ENCODE measurements around the gene NGLY1. TPM values are rescaled to one million over a fixed set of nuclear protein-coding genes. Genes with fewer than 3 reads are reported as not detected.

NGLY1 gene
- total and polyA plus RNA-seq, 2 of the 8 experiments (the other 6 are each of a cell fraction or from before 2014, with no cell fraction given) = 3.1 to 24.8 TPM

GRCh38 chr3:25804676-25805075, 21.4 kb upstream of the NGLY1 start:
- no peak overlapping the region for H4K8ac ChIP-seq (ENCODE audit: extremely low read depth, insufficient read depth, low read length)
- H2BK5ac ChIP-seq (ENCODE audit: low read depth, low read length) = no peak overlapping the region
- H2BK120ac ChIP-seq (replicated peaks; ENCODE audit: low read depth, low read length) = no peak overlapping the region
- no peak overlapping the region for H3K14ac ChIP-seq (ENCODE audit: insufficient read length)
- no peaks in the 10 kb centered on the region for H3K4me1 ChIP-seq (replicated peaks in 1 of 4; ENCODE audit: control insufficient read depth in 3 of 4, insufficient read depth in 4 of 4, low read length in 3 of 4)
- no peak overlapping the region for H3K9ac ChIP-seq (replicated peaks in 1 of 4; ENCODE audit: extremely low read depth in 1 of 4, low read depth in 3 of 4, low read length in 3 of 4)
- no peaks in the 10 kb centered on the region for H3K23me2 ChIP-seq (ENCODE audit: low read depth, low read length)
- ChIA-PET POLR2A (ENCODE audit: partially characterized antibody) (no interaction called here), CTCF (ENCODE audit: partially characterized antibody) (no interaction called here)
- H3K79me2 ChIP-seq (ENCODE audit: control insufficient read depth in 1 of 2, insufficient read depth in 2 of 2, low read length in 2 of 2) = no peaks in the 10 kb centered on the region
- no peak overlapping the region for H4K91ac ChIP-seq (replicated peaks; ENCODE audit: insufficient read length, low read length)
- no peak overlapping the region for H2AK5ac ChIP-seq (ENCODE audit: low read depth, low read length)
- H3K9me3 ChIP-seq (ENCODE audit: insufficient read depth in 2 of 2, low read depth in 1 of 2, low read length in 1 of 2) = no peaks in the 10 kb centered on the region
- DNase-seq (ENCODE audit: low read depth in 1 of 2, low spot score in 2 of 2) (no peak), FAIRE-seq (no peak)
- H3K36me3 ChIP-seq (ENCODE audit: control insufficient read depth in 2 of 4, insufficient read depth in 4 of 4, low read length in 3 of 4) = no peaks in the 10 kb centered on the region
- H3K23ac ChIP-seq (ENCODE audit: insufficient read length) = no peak overlapping the region
- no peak overlapping the region for H4K5ac ChIP-seq (ENCODE audit: insufficient read length, low read depth, low read length)
- H3K56ac ChIP-seq (replicated peaks; ENCODE audit: insufficient read length, low read depth, low read length) = no peak overlapping the region
- H2BK12ac ChIP-seq (ENCODE audit: low read depth, low read length) = no peak overlapping the region
- H2BK20ac ChIP-seq (ENCODE audit: low read length) = no peak overlapping the region
- no peak overlapping the region for H3K18ac ChIP-seq (ENCODE audit: extremely low read depth, low read length)
- H3K4me2 ChIP-seq (ENCODE audit: insufficient read depth in 1 of 2, low read depth in 2 of 2, low read length in 2 of 2) = no peak overlapping the region
- 92% methylated on average over 1 of the region's 1 CpG; no CpG with 5 or more reads in 1 of the 2 experiments for WGBS, 2 experiments (ENCODE audit: extremely low coverage in 1 of 2, insufficient coverage in 1 of 2, insufficient read length in 1 of 2, insufficient replicate concordance in 2 of 2, low coverage in 1 of 2, low lambda C conversion rate in 2 of 2, missing lambda C conversion rate in 1 of 2)
- no peaks in the 10 kb centered on the region for H4K20me1 ChIP-seq (replicated peaks in 1 of 2; ENCODE audit: control insufficient read depth in 1 of 2, insufficient read depth in 2 of 2, low read length in 2 of 2)
- no peak overlapping the region for H3K4ac ChIP-seq (replicated peaks; ENCODE audit: insufficient read length, low read depth, low read length)
- H3K79me1 ChIP-seq (ENCODE audit: low read depth, low read length) = no peaks in the 10 kb centered on the region
- H3K27me3 ChIP-seq (replicated peaks in 1 of 4; ENCODE audit: control insufficient read depth in 3 of 4, extremely low read depth in 1 of 4, insufficient read depth in 3 of 4, low read length in 3 of 4) = no peaks in the 10 kb centered on the region
- no peak overlapping the region for H2AFZ ChIP-seq (ENCODE audit: low read length)
- H2BK15ac ChIP-seq (ENCODE audit: low read length) = no peak overlapping the region
- no peak overlapping the region for H3K4me3 ChIP-seq (ENCODE audit: extremely low read depth in 1 of 4, insufficient read depth in 2 of 4, low read depth in 3 of 4, low read length in 4 of 4)
- no peak overlapping the region for H3K27ac ChIP-seq (ENCODE audit: low read depth, low read length)
- no peak for TF ChIP-seq SUZ12 (IDR thresholded peaks at IDR 0.05; ENCODE audit: low read length)
- no peak for TF ChIP-seq CBX8 (IDR thresholded peaks at IDR 0.05; ENCODE audit: borderline replicate concordance, low read depth, low read length)
- TF ChIP-seq PHF8 (conservative IDR thresholded peaks at IDR 0.05; ENCODE audit: low read depth, low read length) = no peak
- no peak for TF ChIP-seq EZH2 (IDR thresholded peaks at IDR 0.05; ENCODE audit: low read depth, low read length, severe bottlenecking)
- TF ChIP-seq NANOG (IDR thresholded peaks at IDR 0.05; ENCODE audit: insufficient read depth, low read depth, low read length, poor library complexity, severe bottlenecking) = no peak
- TF ChIP-seq KDM1A (IDR thresholded peaks at IDR 0.05; ENCODE audit: borderline replicate concordance, low read length) = no peak
- no peak for TF ChIP-seq SP2 (IDR thresholded peaks at IDR 0.05; ENCODE audit: low read length)
- TF ChIP-seq YY1 (IDR thresholded peaks at IDR 0.05; ENCODE audit: low read depth, low read length) = no peak
- no peak for TF ChIP-seq GTF2F1 (IDR thresholded peaks at IDR 0.05; ENCODE audit: borderline replicate concordance, low read depth, low read length)
- TF ChIP-seq CHD2 (IDR thresholded peaks at IDR 0.05; ENCODE audit: low read length) = no peak
- TF ChIP-seq KDM4A (IDR thresholded peaks at IDR 0.05; ENCODE audit: low read depth, low read length, severe bottlenecking) = no peak
- TF ChIP-seq, protein P1, sequence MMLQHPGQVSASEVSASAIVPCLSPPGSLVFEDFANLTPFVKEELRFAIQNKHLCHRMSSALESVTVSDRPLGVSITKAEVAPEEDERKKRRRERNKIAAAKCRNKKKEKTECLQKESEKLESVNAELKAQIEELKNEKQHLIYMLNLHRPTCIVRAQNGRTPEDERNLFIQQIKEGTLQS (IDR thresholded peaks at IDR 0.05; ENCODE audit: insufficient read depth, low read depth, low read length) = no peak
- no peak for TF ChIP-seq JUND (IDR thresholded peaks at IDR 0.05; ENCODE audit: low read length)
- no peak for TF ChIP-seq HDAC6 (IDR thresholded peaks at IDR 0.05; ENCODE audit: low read depth, low read length)
- TF ChIP-seq SAP30 (IDR thresholded peaks at IDR 0.05; ENCODE audit: insufficient read depth, insufficient replicate concordance, low read length) = no peak
